Measurements from ENCODE around the gene CADPS. TPM values are rescaled to one million over a fixed set of nuclear protein-coding genes. Genes with fewer than 3 reads are reported as not detected.

The CADPS gene
- total RNA-seq, 4 donors from 2014 or later = 0.82 to 13.2 TPM; not detected in 2

GRCh38 chr3:62824965-62825592, 50.1 kb downstream of the CADPS start:
- H3K4me1 ChIP-seq = no peaks in the 10 kb centered on the region
- no peaks in the 10 kb centered on the region for H3K9me3 ChIP-seq
- H3K36me3 ChIP-seq = no peaks in the 10 kb centered on the region
- DNase-seq = no peak
- intact Hi-C loops (cut with DNase I; ENCODE audit: low total_unique reads) = no loop called here
- no peak overlapping the region for H3K27ac ChIP-seq
- H3K4me3 ChIP-seq = no peak overlapping the region
- no peaks in the 10 kb centered on the region for H3K27me3 ChIP-seq
- TF ChIP-seq CTCF (IDR thresholded peaks at IDR 0.05) = no peak

GRCh38 chr3:62823461-62824050, 51.7 kb downstream of the CADPS start:
- H3K4me1 ChIP-seq = no peaks in the 10 kb centered on the region
- no peaks in the 10 kb centered on the region for H3K9me3 ChIP-seq
- H3K36me3 ChIP-seq = no peaks in the 10 kb centered on the region
- DNase-seq = no peak
- no peak overlapping the region for H3K4me3 ChIP-seq
- TF ChIP-seq CTCF (IDR thresholded peaks at IDR 0.05) (no peak), POLR2A (IDR thresholded peaks at IDR 0.05) (no peak)
- intact Hi-C loops (cut with DNase I; ENCODE audit: low total_unique reads) = no loop called here
- H3K27ac ChIP-seq = no peak overlapping the region
- H3K27me3 ChIP-seq = no peaks in the 10 kb centered on the region

GRCh38 chr3:62822905-62823304, 52.3 kb downstream of the CADPS start:
- Histone ChIP-seq H3K4me3 (no peak overlapping the region), H3K27ac (no peak overlapping the region), H3K4me1 (no peaks in the 10 kb centered on the region), H3K36me3 (no peaks in the 10 kb centered on the region), H3K9me3 (no peaks in the 10 kb centered on the region), H3K27me3 (no peaks in the 10 kb centered on the region)
- intact Hi-C loops (cut with DNase I; ENCODE audit: low total_unique reads) = no loop called here
- no peak for DNase-seq
- TF ChIP-seq CTCF (IDR thresholded peaks at IDR 0.05) (no peak), POLR2A (IDR thresholded peaks at IDR 0.05) (no peak)

GRCh38 chr3:62818347-62818746, 56.9 kb downstream of the CADPS start:
- Histone ChIP-seq H3K27ac (no peak overlapping the region), H3K27me3 (no peaks in the 10 kb centered on the region), H3K36me3 (no peaks in the 10 kb centered on the region), H3K4me3 (no peak overlapping the region), H3K4me1 (no peaks in the 10 kb centered on the region), H3K9me3 (no peaks in the 10 kb centered on the region)
- intact Hi-C loops (cut with DNase I; ENCODE audit: low total_unique reads) = no loop called here
- no peak for DNase-seq
- TF ChIP-seq CTCF (IDR thresholded peaks at IDR 0.05) (no peak), POLR2A (IDR thresholded peaks at IDR 0.05) (no peak)

- intact Hi-C loops (cut with DNase I; ENCODE audit: low total_unique reads) = no loop called here
- Histone ChIP-seq H3K9me3 (no peaks in the 10 kb centered on the region), H3K4me1 (no peaks in the 10 kb centered on the region), H3K27ac (no peak overlapping the region), H3K27me3 (no peaks in the 10 kb centered on the region), H3K36me3 (no peaks in the 10 kb centered on the region), H3K4me3 (no peak overlapping the region)
- TF ChIP-seq CTCF (IDR thresholded peaks at IDR 0.05) = no peak
- TF ChIP-seq POLR2A (IDR thresholded peaks at IDR 0.05) = no peak
- no peak for DNase-seq
Observed at GRCh38 chr3:62817678-62818077, 57.5 kb downstream of the CADPS start.
